ENCODE data around the gene NPAS2. TPM values are rescaled to one million over a fixed set of nuclear protein-coding genes. Genes with fewer than 3 reads are reported as not detected.

The NPAS2 gene
- total RNA-seq, 1 donor from 2014 or later: 39.4 TPM

GRCh38 chr2:100808582-100808981 lies 11.4 kb upstream of the NPAS2 start:
- Histone ChIP-seq H2AFZ (replicated peaks) (no peak overlapping the region), H3K9me3 (ENCODE audit: low read depth) (no peaks in the 10 kb centered on the region), H3K9ac (no peak overlapping the region), H3K27ac (no peak overlapping the region), H3K4me3 (no peak overlapping the region), H3K79me2 (ENCODE audit: low read depth) (no peaks in the 10 kb centered on the region), H4K20me1 (ENCODE audit: low read depth) (no peaks in the 10 kb centered on the region), H3F3A (ENCODE audit: low read depth) (no peaks in the 10 kb centered on the region), H3K27me3 (no peaks in the 10 kb centered on the region), H3K4me2 (no peak overlapping the region), H3K36me3 (no peaks in the 10 kb centered on the region), H3K4me1 (peaks cover 4% of the 10 kb centered on the region)
- no peak for TF ChIP-seq EZH2phosphoT487 (IDR thresholded peaks at IDR 0.05)
- no peak for TF ChIP-seq CTCF (IDR thresholded peaks at IDR 0.05)
- no peak for TF ChIP-seq EZH2 (IDR thresholded peaks at IDR 0.05)
- Mint-ChIP-seq H3K27ac (no peak overlapping the region), H3K36me3 (no peaks in the 10 kb centered on the region), H3K9me3 (peaks cover 6% of the 10 kb centered on the region), H3K27me3 (ENCODE audit: insufficient read depth, low read depth) (peaks cover 6% of the 10 kb centered on the region), H3K4me1 (peaks cover 4% of the 10 kb centered on the region), H3K4me3 (no peak overlapping the region)
- no peak for DNase-seq (ENCODE audit: low spot score)

- TF ChIP-seq EZH2phosphoT487 (IDR thresholded peaks at IDR 0.05) (no peak), CTCF (IDR thresholded peaks at IDR 0.05) (no peak), EZH2 (IDR thresholded peaks at IDR 0.05) (no peak)
- Mint-ChIP-seq H3K36me3 (no peaks in the 10 kb centered on the region), H3K27ac (no peak overlapping the region), H3K27me3 (ENCODE audit: insufficient read depth, low read depth) (peaks cover 2% of the 10 kb centered on the region), H3K9me3 (peaks cover 6% of the 10 kb centered on the region), H3K4me3 (no peak overlapping the region), H3K4me1 (peaks cover 4% of the 10 kb centered on the region)
- H3K27ac ChIP-seq: no peak overlapping the region
- no peaks in the 10 kb centered on the region for H3K27me3 ChIP-seq
- peaks cover 4% of the 10 kb centered on the region for H3K4me1 ChIP-seq
- H3K36me3 ChIP-seq: no peaks in the 10 kb centered on the region
- no peaks in the 10 kb centered on the region for H4K20me1 ChIP-seq (ENCODE audit: low read depth)
- no peak for DNase-seq (ENCODE audit: low spot score)
- no peak overlapping the region for H3K4me2 ChIP-seq
- H3K79me2 ChIP-seq (ENCODE audit: low read depth): no peaks in the 10 kb centered on the region
- H3K9me3 ChIP-seq (ENCODE audit: low read depth): no peaks in the 10 kb centered on the region
- H2AFZ ChIP-seq (replicated peaks): peak overlapping the region; percentile 6
- no peak overlapping the region for H3K9ac ChIP-seq
- H3F3A ChIP-seq (ENCODE audit: low read depth): no peaks in the 10 kb centered on the region
- no peak overlapping the region for H3K4me3 ChIP-seq
These were observed 10.4 kb upstream of the NPAS2 start for GRCh38 chr2:100809506-100809905.

- TF ChIP-seq CTCF (IDR thresholded peaks at IDR 0.05): no peak
- TF ChIP-seq EZH2 (IDR thresholded peaks at IDR 0.05): no peak
- no peak for TF ChIP-seq EZH2phosphoT487 (IDR thresholded peaks at IDR 0.05)
- Mint-ChIP-seq H3K4me3 (no peak overlapping the region), H3K27ac (no peak overlapping the region), H3K9me3 (peaks cover 6% of the 10 kb centered on the region), H3K36me3 (no peaks in the 10 kb centered on the region), H3K27me3 (ENCODE audit: insufficient read depth, low read depth) (peaks cover 2% of the 10 kb centered on the region), H3K4me1 (peaks cover 4% of the 10 kb centered on the region)
- no peaks in the 10 kb centered on the region for H3F3A ChIP-seq (ENCODE audit: low read depth)
- peaks cover 4% of the 10 kb centered on the region for H3K4me1 ChIP-seq
- H3K27ac ChIP-seq: no peak overlapping the region
- no peaks in the 10 kb centered on the region for H3K36me3 ChIP-seq
- H4K20me1 ChIP-seq (ENCODE audit: low read depth): no peaks in the 10 kb centered on the region
- H3K79me2 ChIP-seq (ENCODE audit: low read depth): no peaks in the 10 kb centered on the region
- H3K9me3 ChIP-seq (ENCODE audit: low read depth): no peaks in the 10 kb centered on the region
- H3K27me3 ChIP-seq: no peaks in the 10 kb centered on the region
- no peak overlapping the region for H3K4me2 ChIP-seq
- H3K4me3 ChIP-seq: no peak overlapping the region
- no peak overlapping the region for H3K9ac ChIP-seq
- DNase-seq (ENCODE audit: low spot score): no peak
- no peak overlapping the region for H2AFZ ChIP-seq (replicated peaks)
These were observed 9.3 kb upstream of the NPAS2 start for GRCh38 chr2:100810603-100811145.
